ENCODE data around the gene GSTA4. TPM values are rescaled to one million over a fixed set of nuclear protein-coding genes. Genes with fewer than 3 reads are reported as not detected.
"Not testable (repeated sequence)": the region's sequence is repeated elsewhere in the genome, so short reads cannot be mapped to it uniquely, and the experiment has no call there.

GSTA4 gene
- total and polyA plus RNA-seq, 2 of the 8 experiments (the other 6 are each of a cell fraction or from before 2014, with no cell fraction given): 13.9 to 21.6 TPM

GRCh38 chr6:52960211-52960610 lies 34.9 kb downstream of the GSTA4 start:
- not testable (repeated sequence) for FAIRE-seq; H4K91ac ChIP-seq (replicated peaks; ENCODE audit: insufficient read length, low read length)
- CTCF ChIA-PET (ENCODE audit: partially characterized antibody): interaction anchor here (1.3 kb wide), 1 partner anchor 78 kb away, joined by 3 read pairs; no protein-coding TSS in a partner anchor

More at GRCh38 chr6:52960211-52960610, 34.9 kb downstream of the GSTA4 start:
- H3K4me1 ChIP-seq (replicated peaks in 1 of 4; ENCODE audit: control insufficient read depth in 3 of 4, insufficient read depth in 4 of 4, low read length in 3 of 4); H3K36me3 ChIP-seq (ENCODE audit: control insufficient read depth in 2 of 4, insufficient read depth in 4 of 4, low read length in 3 of 4); POLR2A ChIA-PET (ENCODE audit: partially characterized antibody); H2AK5ac ChIP-seq (ENCODE audit: low read depth, low read length); H2BK5ac ChIP-seq (ENCODE audit: low read depth, low read length); H3K9ac ChIP-seq (replicated peaks in 1 of 4; ENCODE audit: extremely low read depth in 1 of 4, low read depth in 3 of 4, low read length in 3 of 4); H3K14ac ChIP-seq (ENCODE audit: insufficient read length); H3K4ac ChIP-seq (replicated peaks; ENCODE audit: insufficient read length, low read depth, low read length); H3K23me2 ChIP-seq (ENCODE audit: low read depth, low read length); H2BK12ac ChIP-seq (ENCODE audit: low read depth, low read length); H3K27ac ChIP-seq (ENCODE audit: low read depth, low read length); H2BK15ac ChIP-seq (ENCODE audit: low read length); H3K79me2 ChIP-seq (ENCODE audit: control insufficient read depth in 1 of 2, insufficient read depth in 2 of 2, low read length in 2 of 2); H3K56ac ChIP-seq (replicated peaks; ENCODE audit: insufficient read length, low read depth, low read length); H3K18ac ChIP-seq (ENCODE audit: extremely low read depth, low read length); H2AFZ ChIP-seq (ENCODE audit: low read length); H2BK20ac ChIP-seq (ENCODE audit: low read length); H4K20me1 ChIP-seq (replicated peaks in 1 of 2; ENCODE audit: control insufficient read depth in 1 of 2, insufficient read depth in 2 of 2, low read length in 2 of 2); H3K79me1 ChIP-seq (ENCODE audit: low read depth, low read length); H3K23ac ChIP-seq (ENCODE audit: insufficient read length); H3K27me3 ChIP-seq (replicated peaks in 1 of 4; ENCODE audit: control insufficient read depth in 3 of 4, extremely low read depth in 1 of 4, insufficient read depth in 3 of 4, low read length in 3 of 4); H4K8ac ChIP-seq (ENCODE audit: extremely low read depth, insufficient read depth, low read length); H4K5ac ChIP-seq (ENCODE audit: insufficient read length, low read depth, low read length); DNase-seq (ENCODE audit: low read depth in 1 of 2, low spot score in 2 of 2); H2BK120ac ChIP-seq (replicated peaks; ENCODE audit: low read depth, low read length): not testable (repeated sequence)
- WGBS, 2 experiments (ENCODE audit: extremely low coverage in 1 of 2, insufficient coverage in 1 of 2, insufficient read length in 1 of 2, insufficient replicate concordance in 2 of 2, low coverage in 1 of 2, low lambda C conversion rate in 2 of 2, missing lambda C conversion rate in 1 of 2): 30% methylated on average over 8 of the region's 8 CpGs; no CpG with 5 or more reads in 1 of the 2 experiments
- TF ChIP-seq NANOG (IDR thresholded peaks at IDR 0.05; ENCODE audit: insufficient read depth, low read depth, low read length, poor library complexity, severe bottlenecking): peak; percentile 61
- peak overlapping the region in 1 of 4 experiments; percentile 36; a peak in 1 of 8 replicates for H3K4me3 ChIP-seq (ENCODE audit: extremely low read depth in 1 of 4, insufficient read depth in 2 of 4, low read depth in 3 of 4, low read length in 4 of 4)
- peak overlapping the region; percentile 10 to 65 for H3K4me2 ChIP-seq (ENCODE audit: insufficient read depth in 1 of 2, low read depth in 2 of 2, low read length in 2 of 2)
- peaks cover 5 to 11% of the 10 kb centered on the region in 2 experiments; a peak in 3 of 4 replicates for H3K9me3 ChIP-seq (ENCODE audit: insufficient read depth in 2 of 2, low read depth in 1 of 2, low read length in 1 of 2)

All from H1 (cell line).